Fibroblast of skin of right biceps (primary cell): Measurements from ENCODE around the gene ZNF474.

Experiments used
- DNase-seq: peaks from one replicate; pipeline ENCODE4 v3.0.0-alpha.2; 2013

Gene ZNF474

DNA sequence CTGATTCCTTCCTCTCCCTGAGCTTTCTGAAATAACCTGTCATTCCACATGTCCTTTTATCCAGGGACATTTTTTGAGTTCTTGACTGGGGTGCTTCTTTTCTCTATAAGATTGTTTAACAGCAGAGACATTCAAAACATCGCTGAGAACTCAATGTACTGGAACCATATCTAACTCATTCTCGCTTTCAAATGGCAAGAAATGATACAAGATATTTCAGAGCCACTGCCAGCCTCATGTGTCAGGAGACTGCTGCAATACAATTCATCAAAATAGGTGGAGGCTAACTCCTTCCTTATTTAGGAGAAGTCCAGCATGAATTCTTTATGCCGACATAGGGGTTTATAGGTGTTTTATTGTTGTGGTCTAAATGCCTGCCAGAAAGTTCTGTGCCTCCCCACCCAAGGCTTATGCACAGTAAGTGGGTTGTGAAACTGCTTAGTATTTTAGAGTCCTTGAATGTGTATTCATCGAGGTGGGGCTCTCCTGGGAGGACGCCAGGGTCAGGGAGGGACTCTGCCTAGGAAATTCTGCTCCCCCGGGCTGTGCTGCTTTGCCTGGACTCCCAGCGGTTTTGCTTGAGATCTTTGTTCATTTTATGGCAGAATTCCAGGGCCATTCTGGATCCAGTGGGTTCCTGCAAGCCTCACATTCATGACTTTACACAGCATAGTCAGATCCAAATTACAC lies 53.9 kb downstream of the ZNF474 start:
- peak; percentile 90 for DNase-seq

DNA sequence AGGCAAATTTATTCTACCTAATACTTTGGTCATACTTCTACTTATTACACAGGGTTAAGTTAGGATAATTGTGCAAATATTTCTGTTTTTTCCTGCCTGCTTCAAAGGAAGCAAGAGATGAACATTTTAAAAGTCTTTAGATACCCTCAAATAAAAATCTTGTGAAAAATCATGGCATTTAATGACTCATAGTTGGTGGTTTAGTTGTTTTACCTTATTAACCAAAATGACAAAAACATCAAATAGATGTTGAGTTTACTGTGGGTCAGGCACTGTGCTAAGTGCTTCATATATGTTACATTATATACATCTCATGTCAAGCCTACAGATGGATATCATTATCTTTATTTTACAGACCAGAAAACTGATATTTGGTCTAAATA lies 54.4 kb downstream of the ZNF474 start:
- DNase-seq, result no peak

DNA sequence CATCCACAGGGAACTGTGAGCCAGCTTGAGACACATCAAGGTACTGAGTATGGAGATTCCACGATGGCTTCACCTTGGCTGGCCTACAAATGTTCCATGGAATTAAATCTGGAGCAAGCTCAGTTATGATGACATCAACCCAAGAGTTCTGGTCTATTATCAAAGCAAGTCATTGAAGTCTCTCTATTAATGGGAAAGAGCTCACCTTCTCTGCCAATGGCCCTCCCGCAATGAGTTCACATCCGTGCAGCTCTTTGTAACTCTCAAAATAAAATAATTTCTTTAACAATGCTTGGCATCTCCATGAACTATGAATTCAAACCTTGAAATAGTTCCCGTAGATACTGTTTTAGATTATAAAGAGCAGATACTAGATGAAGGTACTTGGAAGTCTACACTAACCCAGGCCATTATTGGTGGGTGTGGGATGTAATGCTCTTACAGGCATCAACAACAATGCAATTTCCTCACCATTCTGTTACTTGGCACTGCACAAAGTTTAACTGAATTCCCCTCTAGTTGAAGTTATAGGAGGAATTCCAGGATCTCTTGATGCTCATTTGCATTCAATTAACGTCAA lies 55.4 kb downstream of the ZNF474 start:
- DNase-seq, result no peak

DNA sequence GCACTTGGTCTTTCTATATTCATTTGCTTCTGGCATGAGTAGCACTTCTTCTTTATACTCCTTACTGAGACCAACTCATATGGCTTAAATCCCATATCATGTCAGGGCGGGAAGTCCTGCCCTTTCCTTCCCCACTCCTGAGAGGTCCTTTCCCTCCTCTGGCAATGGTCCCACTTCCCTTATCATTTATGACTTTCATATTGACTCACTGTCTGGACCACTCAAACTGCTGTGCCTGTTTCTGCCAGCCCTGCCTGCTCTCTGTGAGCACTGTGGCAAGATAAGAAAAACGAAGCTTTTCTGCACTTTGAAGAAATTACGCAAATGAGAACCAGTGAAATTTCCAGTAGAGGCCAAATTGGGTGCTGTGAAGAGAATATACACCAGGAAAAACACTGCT lies 58.1 kb downstream of the ZNF474 start:
- peak; percentile 48 for DNase-seq

DNA sequence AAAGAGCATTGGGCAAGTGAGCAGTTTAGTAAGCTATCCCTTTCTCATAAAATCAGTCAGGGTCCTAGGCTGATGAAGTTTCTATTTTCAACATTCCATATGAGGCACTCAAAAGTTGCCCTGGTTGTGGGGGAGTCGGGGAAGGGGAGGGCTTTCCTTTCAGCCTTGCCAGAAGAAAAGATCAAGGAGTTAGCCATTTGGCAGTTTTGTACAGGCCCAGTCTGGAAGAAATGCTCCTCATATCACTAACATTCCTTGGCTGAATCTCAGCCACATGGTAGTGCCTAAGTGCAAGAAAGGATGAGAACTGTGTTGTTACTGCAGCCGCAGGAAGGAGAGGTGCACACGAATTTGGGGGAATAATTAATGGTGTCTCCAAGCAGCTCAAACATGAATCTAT lies 60.8 kb downstream of the ZNF474 start:
- no peak for DNase-seq

DNA sequence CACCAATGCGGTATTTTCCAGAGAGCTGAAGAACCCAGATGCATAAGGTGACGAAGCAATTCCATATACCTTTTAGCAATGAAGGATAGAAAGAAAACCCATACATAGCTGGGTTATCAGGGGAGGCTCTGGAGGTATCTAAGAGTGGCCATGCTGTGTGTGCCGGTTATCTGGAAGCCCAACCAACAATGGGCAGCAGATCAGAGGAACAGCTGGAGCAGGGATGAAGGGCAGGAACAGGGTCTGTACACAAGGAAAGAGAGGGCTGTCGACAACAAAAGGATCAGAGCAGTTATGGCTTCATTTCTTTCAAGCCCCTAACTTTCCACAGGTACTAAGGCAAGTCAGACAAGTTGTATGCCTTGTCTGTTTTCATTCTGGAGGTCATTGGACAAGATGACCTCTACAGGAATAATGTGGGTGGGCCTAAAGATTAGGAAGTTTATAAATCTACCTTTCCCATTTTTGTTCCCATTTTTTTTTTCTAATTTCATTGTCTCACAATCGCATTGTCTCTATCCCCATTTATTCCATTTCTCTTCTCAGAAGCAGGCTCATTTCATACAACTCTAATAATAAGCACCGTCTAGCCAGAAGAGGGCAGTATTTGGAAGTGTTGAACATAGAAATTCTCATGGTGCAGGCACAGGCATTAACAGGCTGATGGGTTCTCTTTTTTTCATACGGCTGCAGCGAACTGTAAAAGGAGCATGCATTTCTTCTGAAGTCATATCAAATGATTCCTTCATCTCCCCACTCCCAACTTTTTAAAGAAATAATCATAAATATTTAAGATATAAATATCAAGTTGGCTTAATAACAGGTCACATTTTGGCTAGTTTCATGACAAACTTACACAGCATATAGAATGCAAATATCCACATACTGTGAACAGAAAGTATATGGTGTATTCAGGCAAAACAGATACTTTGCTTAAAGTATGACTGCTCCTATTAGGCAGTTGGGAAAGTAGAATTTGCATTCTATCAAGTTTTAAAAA lies 63.5 kb downstream of the ZNF474 start:
- DNase-seq, result peak; percentile 71

DNA sequence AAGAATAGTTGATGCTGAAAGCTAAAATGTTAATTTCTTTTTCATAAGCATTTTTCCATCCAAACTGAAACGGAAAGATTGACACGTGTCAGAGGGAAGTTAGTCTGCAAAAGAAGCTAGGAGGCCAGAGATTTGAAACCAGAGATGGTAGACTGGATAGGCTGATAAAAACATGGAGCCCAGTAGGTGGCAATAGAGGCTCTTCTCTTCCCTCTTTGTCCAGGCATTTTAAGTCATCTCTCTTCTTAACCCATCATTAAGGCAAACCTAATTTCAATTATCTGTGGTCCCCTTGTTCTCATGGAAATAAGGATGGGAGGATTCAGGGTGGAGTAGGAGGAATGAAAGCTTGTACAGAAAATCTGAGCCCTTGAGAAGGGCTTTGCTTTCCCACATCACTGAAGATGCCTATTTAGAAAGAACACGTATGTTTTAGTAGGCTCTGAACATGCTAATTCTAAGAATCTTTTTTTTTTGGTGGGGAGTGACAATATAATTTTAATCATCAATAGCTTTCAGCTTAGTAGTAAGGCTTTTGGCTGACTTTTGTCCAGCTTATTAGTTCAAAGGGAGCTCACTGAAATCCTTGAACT lies 66.6 kb downstream of the ZNF474 start:
- peak; percentile 61 for DNase-seq

DNA sequence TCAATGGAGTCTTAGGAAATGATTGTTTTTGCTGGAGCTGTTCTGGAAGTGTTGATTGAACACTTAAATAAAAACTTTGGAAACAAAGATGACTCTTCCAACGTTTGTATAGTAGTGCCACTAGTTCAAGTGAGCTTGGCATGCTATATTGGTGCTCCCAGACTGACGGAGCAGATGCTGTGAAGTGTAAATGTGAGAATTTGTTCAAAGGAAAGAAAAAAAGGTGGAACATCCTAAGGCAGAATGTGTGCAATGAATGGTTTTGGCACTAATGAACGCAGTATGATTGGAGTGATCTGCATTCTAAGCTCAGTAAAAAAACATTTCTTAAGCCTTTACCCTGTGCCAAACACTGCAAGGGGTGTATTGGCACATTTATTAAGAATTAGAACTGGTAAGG lies 69.8 kb downstream of the ZNF474 start:
- DNase-seq, result no peak

DNA sequence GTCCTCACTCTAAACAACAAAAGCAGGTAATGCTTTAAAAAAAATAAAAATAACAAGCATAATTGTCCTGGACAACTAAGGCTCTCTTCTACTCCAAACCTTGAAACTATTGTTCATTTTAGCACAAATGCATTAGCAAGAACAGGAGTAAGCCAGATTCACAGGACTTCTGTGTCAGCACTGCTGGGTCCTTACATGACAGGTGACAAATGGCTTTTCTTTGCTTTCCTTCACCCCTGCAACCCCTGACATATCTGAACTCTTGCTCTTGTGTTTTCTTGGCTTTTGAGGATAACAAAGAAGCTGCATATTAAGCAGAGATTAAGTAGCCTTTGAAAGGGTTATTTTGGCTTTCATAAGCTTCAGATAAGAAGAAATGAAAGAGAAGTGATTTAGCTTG lies 71.1 kb downstream of the ZNF474 start:
- no peak for DNase-seq

DNA sequence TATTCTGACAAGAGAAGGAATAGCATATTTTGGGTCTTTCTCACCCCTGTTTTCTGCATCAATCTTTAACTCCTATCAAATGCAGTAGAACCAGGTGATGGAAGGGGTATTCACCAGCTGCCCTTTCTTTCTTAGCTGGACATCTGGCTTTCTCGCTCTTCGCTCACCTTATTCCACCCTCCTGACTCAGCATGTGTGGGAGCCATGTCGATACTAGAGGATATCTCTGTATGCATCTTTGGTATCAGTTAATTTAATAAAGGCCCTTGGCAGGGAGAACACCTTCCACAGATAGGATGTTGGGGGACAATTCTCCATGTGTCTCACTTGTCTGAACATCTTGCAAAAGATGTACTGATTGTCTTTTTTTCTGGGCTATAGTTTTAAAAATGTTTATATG lies 71.5 kb downstream of the ZNF474 start:
- no peak for DNase-seq

DNA sequence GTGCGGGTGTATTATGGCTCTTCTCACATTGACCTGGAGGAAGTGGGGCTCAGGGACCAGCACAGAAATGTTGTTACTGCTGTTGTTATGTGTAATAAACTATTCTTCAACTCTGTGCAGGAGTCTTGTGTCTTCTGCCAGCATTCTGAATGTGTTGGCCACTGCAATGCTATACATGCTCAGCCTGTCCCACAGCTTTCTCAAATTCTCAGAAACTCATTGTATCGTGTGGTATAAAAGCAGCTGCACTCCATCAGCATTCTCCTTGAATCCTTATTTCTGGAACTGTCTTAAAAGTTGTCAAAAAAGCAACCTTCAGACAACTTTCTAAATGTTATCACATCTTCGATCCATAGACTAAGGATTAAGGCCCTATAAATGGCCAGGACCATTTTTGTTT lies 72.0 kb downstream of the ZNF474 start:
- DNase-seq, result no peak

DNA sequence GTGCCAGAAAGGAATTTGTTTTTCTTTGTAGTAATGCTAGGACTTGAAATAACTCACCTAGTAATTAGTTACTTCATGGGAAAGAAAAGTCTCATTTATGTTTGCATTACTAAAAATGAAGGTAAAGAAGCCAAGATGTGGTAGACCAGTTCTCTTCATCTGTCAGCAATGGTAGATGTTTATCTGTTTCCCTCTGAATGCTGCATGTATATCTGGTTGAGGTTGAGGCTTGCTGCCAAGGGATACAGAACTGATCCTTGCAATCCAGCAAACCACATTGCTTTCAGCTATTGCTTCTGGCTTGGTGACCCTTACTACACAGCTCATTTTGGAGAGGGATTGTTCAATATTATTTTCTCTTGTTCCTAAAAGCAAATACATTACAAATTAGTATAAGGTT lies 73.6 kb downstream of the ZNF474 start:
- DNase-seq, result no peak
